Vagina (tissue), 2 donors: ENCODE data around the gene PDZK1IP1. TPM values are rescaled to one million over a fixed set of nuclear protein-coding genes. Genes with fewer than 3 reads are reported as not detected.
A peak's percentile ranks its signal among the peaks of the same experiment; 100 is the strongest.

ENCODE experiments used
- DNase-seq, 2 donors: peaks; one replicate each; pipeline ENCODE4 v3.0.0-alpha.2; 2017; ENCODE audit errors: extremely low spot score in 2 of 2
- H3K27ac ChIP-seq: fragments of 200-600 bp; sonication (generic); one replicate; pipeline ENCODE4 v1.5.1; 2019
- H3K27me3 ChIP-seq: fragments of 200-600 bp; sonication (generic); one replicate; pipeline ENCODE4 v1.5.1; 2019
- H3K36me3 ChIP-seq, 2 donors: fragments of 200-600 bp; sonication (generic); one replicate each; pipeline ENCODE4 v1.5.1; 2017 to 2019
- H3K4me1 ChIP-seq: fragments of 200-600 bp; sonication (generic); one replicate; pipeline ENCODE4 v1.5.1; 2019
- H3K4me3 ChIP-seq, 2 donors: fragments of 200-600 bp; sonication (generic); 1 replicate in 1 of 2; 2 replicates in 1 of 2; pipeline ENCODE4 v1.5.1; 2016 to 2019
- H3K9me3 ChIP-seq: fragments of 200-600 bp; sonication (generic); one replicate; pipeline ENCODE4 v1.5.1; 2019
- CTCF ChIP-seq, 3 experiments: fragments of 450-650 bp in 2 of 3; fragments of 200-600 bp in 1 of 3; sonication (generic) in 1 of 3; IDR thresholded peaks; one replicate each; pipeline ENCODE4 v1.5.1; 2017 to 2019; ENCODE audit warnings: antibody characterized with exemption in 3 of 3, mild to moderate bottlenecking in 2 of 3, moderate library complexity in 2 of 3
- POLR2A ChIP-seq, 2 donors: fragments of 450-650 bp; IDR thresholded peaks; one replicate each; pipeline ENCODE4 v1.6.1; 2017; ENCODE audit warnings: antibody characterized with exemption in 2 of 2, mild to moderate bottlenecking in 2 of 2, moderate library complexity in 2 of 2
- POLR2AphosphoS5 ChIP-seq, 2 donors: sonication (generic); formaldehyde crosslinking; IDR thresholded peaks; one replicate each; pipeline ENCODE4 v1.9.0; 2017; ENCODE audit warnings: antibody characterized with exemption in 2 of 2, mild to moderate bottlenecking in 2 of 2, low read depth in 1 of 2; ENCODE audit not compliant: insufficient read depth in 1 of 2
- intact Hi-C: fragments of 100-400 bp; cut with DNase I; formaldehyde crosslinking; loops from one replicate; pipeline ENCODE4 v1.15.1; 2023
- total RNA-seq: library from RNA; depleted of rRNA; stranded (reverse); fragments of >200 nt; gene quantifications from one replicate; pipeline ENCODE4 v1.2.3, GENCODE V29; 2016

Gene PDZK1IP1
- total RNA-seq, 1 donor from 2014 or later = 55.2 TPM

- intact Hi-C loops = no loop called here
- H3K27ac ChIP-seq = peak overlapping the region; percentile 74
- peaks cover 24% of the 10 kb centered on the region for H3K4me1 ChIP-seq
- H3K4me3 ChIP-seq = peak overlapping the region; percentile 39 to 41
- no peaks in the 10 kb centered on the region for H3K36me3 ChIP-seq
- no peaks in the 10 kb centered on the region for H3K9me3 ChIP-seq
- H3K27me3 ChIP-seq = peaks cover 32% of the 10 kb centered on the region
- no peak for DNase-seq
- TF ChIP-seq POLR2AphosphoS5 (IDR thresholded peaks at IDR 0.05; ENCODE audit: insufficient read depth in 1 of 2, low read depth in 1 of 2) (no peak), POLR2A (IDR thresholded peaks at IDR 0.05) (no peak), CTCF (IDR thresholded peaks at IDR 0.05) (no peak)
These were observed 40.3 kb upstream of the PDZK1IP1 start for GRCh38 chr1:47229886-47230691.

GRCh38 chr1:47229031-47229885 is 39.4 kb upstream of the PDZK1IP1 start:
- Histone ChIP-seq H3K27ac (peak overlapping the region; percentile 74), H3K27me3 (peaks cover 37% of the 10 kb centered on the region), H3K9me3 (no peaks in the 10 kb centered on the region), H3K36me3 (no peaks in the 10 kb centered on the region), H3K4me3 (peak overlapping the region; percentile 34 to 41), H3K4me1 (peaks cover 31% of the 10 kb centered on the region)
- DNase-seq = no peak
- intact Hi-C loops = no loop called here
- TF ChIP-seq POLR2AphosphoS5 (IDR thresholded peaks at IDR 0.05; ENCODE audit: insufficient read depth in 1 of 2, low read depth in 1 of 2) (peak in 1 of 2 donors; percentile 12), POLR2A (IDR thresholded peaks at IDR 0.05) (no peak), CTCF (IDR thresholded peaks at IDR 0.05) (no peak)

- Histone ChIP-seq H3K36me3 (no peaks in the 10 kb centered on the region), H3K4me1 (peaks cover 31% of the 10 kb centered on the region), H3K9me3 (no peaks in the 10 kb centered on the region), H3K4me3 (peak overlapping the region; percentile 34 to 41), H3K27ac (peak overlapping the region; percentile 74), H3K27me3 (peaks cover 37% of the 10 kb centered on the region)
- TF ChIP-seq POLR2AphosphoS5 (IDR thresholded peaks at IDR 0.05; ENCODE audit: insufficient read depth in 1 of 2, low read depth in 1 of 2) = no peak
- no peak for TF ChIP-seq CTCF (IDR thresholded peaks at IDR 0.05)
- TF ChIP-seq POLR2A (IDR thresholded peaks at IDR 0.05) = no peak
- no peak for DNase-seq
- intact Hi-C loops = no loop called here
These were observed 38.8 kb upstream of the PDZK1IP1 start for GRCh38 chr1:47228644-47229030.

GRCh38 chr1:47227341-47228232 is 37.8 kb upstream of the PDZK1IP1 start:
- no peaks in the 10 kb centered on the region for H3K36me3 ChIP-seq
- peaks cover 31% of the 10 kb centered on the region for H3K4me1 ChIP-seq
- intact Hi-C loops = no loop called here
- H3K9me3 ChIP-seq = no peaks in the 10 kb centered on the region
- DNase-seq = no peak
- H3K27me3 ChIP-seq = peaks cover 37% of the 10 kb centered on the region
- H3K4me3 ChIP-seq = no peak overlapping the region
- TF ChIP-seq POLR2A (IDR thresholded peaks at IDR 0.05) (no peak), CTCF (IDR thresholded peaks at IDR 0.05) (no peak), POLR2AphosphoS5 (IDR thresholded peaks at IDR 0.05; ENCODE audit: insufficient read depth in 1 of 2, low read depth in 1 of 2) (no peak)
- no peak overlapping the region for H3K27ac ChIP-seq
